Activated CD4-positive, alpha-beta T cell treated with anti-CD3 and anti-CD28 coated beads for 36 hours (primary cell): ENCODE data around the gene PDE8B. TPM values are rescaled to one million over a fixed set of nuclear protein-coding genes. Genes with fewer than 3 reads are reported as not detected.

Source experiments
- ATAC-seq: fragments of 200-7000 bp; cut with Tn5 transposase; one replicate; pipeline ENCODE4 v1.10.0; 2021; ENCODE audit warnings: mild to moderate bottlenecking, moderate library complexity
- CTCF ChIA-PET: fragments of 350-600 bp; sonication (Branson Sonifier 250); formaldehyde crosslinking; loops from one replicate; lab custom pipeline; 2021; ENCODE audit warnings: antibody characterized with exemption; lab: Charles Lee
- POLR2A ChIA-PET: fragments of 350-600 bp; sonication (Branson Sonifier 250); formaldehyde crosslinking; loops from one replicate; lab custom pipeline; 2021; ENCODE audit warnings: antibody characterized with exemption, inconsistent platforms; lab: Charles Lee
- DNase-seq: peaks from one replicate; pipeline ENCODE4 v3.0.0-alpha.2; 2020
- H3K27ac Mint-ChIP-seq: one replicate; pipeline ENCODE4 v1.8.0; 2021; ENCODE audit warnings: mixed read lengths
- H3K27me3 Mint-ChIP-seq: one replicate; pipeline ENCODE4 v1.8.0; 2021; ENCODE audit warnings: mixed read lengths
- H3K36me3 Mint-ChIP-seq: one replicate; pipeline ENCODE4 v1.8.0; 2021; ENCODE audit warnings: low read depth, mixed read lengths
- H3K4me1 Mint-ChIP-seq: one replicate; pipeline ENCODE4 v1.8.0; 2021; ENCODE audit warnings: mixed read lengths
- H3K4me3 Mint-ChIP-seq: one replicate; pipeline ENCODE4 v1.8.0; 2021; ENCODE audit warnings: mild to moderate bottlenecking, moderate library complexity, mixed read lengths
- H3K9me3 Mint-ChIP-seq: one replicate; pipeline ENCODE4 v1.8.0; 2021; ENCODE audit warnings: low read depth, mixed read lengths
- intact Hi-C, 2 experiments: fragments of 100-400 bp; cut with DNase I in 1 of 2; cut with micrococcal nuclease in 1 of 2; formaldehyde crosslinking; loops; one replicate each; pipeline versions ENCODE4 v1.14.2 to v1.15.1; 2022 to 2024; cut with DNase I, micrococcal nuclease
- total RNA-seq, 2 experiments: library from RNA; stranded (reverse); gene quantifications; one replicate each; pipeline ENCODE4 v1.2.3, GENCODE V29; 2021

PDE8B gene
- total RNA-seq, 2 experiments from 2014 or later: not detected

DNA sequence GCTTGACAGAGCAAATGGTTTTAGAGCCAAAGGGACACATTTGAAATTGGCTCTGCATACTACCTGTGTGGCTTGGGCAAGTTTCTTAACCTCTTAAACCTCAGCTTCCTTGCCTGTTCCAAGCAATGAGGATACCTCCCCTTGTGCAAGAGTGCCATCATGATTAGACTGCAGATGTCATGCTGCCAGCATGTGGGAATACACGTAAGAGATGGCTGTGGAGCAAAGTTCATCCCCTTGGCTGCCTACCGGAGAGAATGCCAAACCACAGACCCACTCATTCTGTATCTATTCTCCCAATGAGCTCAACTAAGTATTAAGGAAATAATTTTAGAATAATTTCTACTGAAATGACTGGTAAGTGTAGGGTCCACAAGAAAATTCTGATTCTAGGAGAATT is 180.3 kb downstream of the PDE8B start:
- no peaks in the 10 kb centered on the region for H3K27me3 Mint-ChIP-seq
- DNase-seq (no peak), ATAC-seq (no peak)
- intact Hi-C loops: no loop called here
- H3K4me3 Mint-ChIP-seq: no peak overlapping the region
- ChIA-PET CTCF (interaction anchor here (0.7 to 1.3 kb wide), 2 partner anchors 46 to 419 kb away, joined by 3 to 4 read pairs; no protein-coding TSS in a partner anchor), POLR2A (no interaction called here)
- no peak overlapping the region for H3K27ac Mint-ChIP-seq
- H3K9me3 Mint-ChIP-seq: no peaks in the 10 kb centered on the region
- peaks cover 4% of the 10 kb centered on the region for H3K4me1 Mint-ChIP-seq
- no peaks in the 10 kb centered on the region for H3K36me3 Mint-ChIP-seq

DNA sequence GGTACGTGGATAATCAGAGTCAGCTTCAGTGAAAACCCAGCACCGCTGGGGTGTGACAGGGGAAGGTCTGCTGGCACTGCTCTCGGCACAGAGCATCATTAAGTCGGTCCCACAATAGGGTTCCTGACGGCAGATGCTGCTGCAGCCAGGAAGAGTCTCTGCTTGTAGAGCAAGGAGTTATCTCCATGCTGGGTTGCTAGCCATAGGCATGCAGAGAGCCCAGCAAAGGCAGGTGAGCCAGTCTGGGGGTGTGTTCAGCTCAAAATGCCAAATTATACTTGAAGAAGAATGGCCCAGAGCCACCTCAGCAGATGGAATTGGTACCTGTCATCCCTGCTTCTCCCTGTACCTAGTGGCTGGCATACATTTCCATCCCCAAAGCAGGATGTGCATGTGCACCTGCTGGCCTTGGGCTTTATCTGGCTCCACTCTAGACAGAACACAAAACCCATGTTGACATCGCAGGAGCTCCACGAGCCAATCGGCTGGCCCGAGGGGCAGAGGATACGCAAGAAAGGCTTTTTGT is 180.8 kb downstream of the PDE8B start:
- ChIA-PET CTCF (interaction anchor here (0.6 to 1.3 kb wide), 4 partner anchors 11 to 419 kb away, joined by 3 to 4 read pairs (median 4); no protein-coding TSS in a partner anchor), POLR2A (no interaction called here)
- Mint-ChIP-seq H3K36me3 (no peaks in the 10 kb centered on the region), H3K4me3 (no peak overlapping the region), H3K4me1 (peaks cover 4% of the 10 kb centered on the region), H3K27me3 (no peaks in the 10 kb centered on the region), H3K27ac (no peak overlapping the region), H3K9me3 (no peaks in the 10 kb centered on the region)
- ATAC-seq: no peak
- DNase-seq: no peak
- intact Hi-C loops: no loop called here

- DNase-seq: no peak
- CTCF ChIA-PET: no interaction called here
- no peak overlapping the region for H3K4me3 Mint-ChIP-seq
- peaks cover 4% of the 10 kb centered on the region for H3K4me1 Mint-ChIP-seq
- H3K27me3 Mint-ChIP-seq: peaks cover 1% of the 10 kb centered on the region
- H3K27ac Mint-ChIP-seq: no peak overlapping the region
- POLR2A ChIA-PET: no interaction called here
- intact Hi-C loops: no loop called here
- ATAC-seq: no peak
- no peaks in the 10 kb centered on the region for H3K36me3 Mint-ChIP-seq
- no peaks in the 10 kb centered on the region for H3K9me3 Mint-ChIP-seq
Observed at GRCh38 chr5:77394064-77394715, 183.7 kb downstream of the PDE8B start.

- H3K4me1 Mint-ChIP-seq: peaks cover 4% of the 10 kb centered on the region
- ATAC-seq: no peak
- ChIA-PET POLR2A (no interaction called here), CTCF (no interaction called here)
- H3K4me3 Mint-ChIP-seq: no peak overlapping the region
- peaks cover 1% of the 10 kb centered on the region for H3K27me3 Mint-ChIP-seq
- intact Hi-C loops: no loop called here
- H3K9me3 Mint-ChIP-seq: no peaks in the 10 kb centered on the region
- no peak for DNase-seq
- no peak overlapping the region for H3K27ac Mint-ChIP-seq
- no peaks in the 10 kb centered on the region for H3K36me3 Mint-ChIP-seq
Observed at GRCh38 chr5:77396017-77396416, 185.5 kb downstream of the PDE8B start.

GRCh38 chr5:77397686-77398292 is 187.3 kb downstream of the PDE8B start:
- intact Hi-C loops: no loop called here
- H3K9me3 Mint-ChIP-seq: no peaks in the 10 kb centered on the region
- no peak overlapping the region for H3K4me3 Mint-ChIP-seq
- CTCF ChIA-PET: interaction anchor here (0.8 kb wide), 1 partner anchor 942 kb away, joined by 3 read pairs; no protein-coding TSS in a partner anchor
- peaks cover 1% of the 10 kb centered on the region for H3K27me3 Mint-ChIP-seq
- DNase-seq (no peak), ATAC-seq (no peak)
- no peak overlapping the region for H3K27ac Mint-ChIP-seq
- POLR2A ChIA-PET: no interaction called here
- no peaks in the 10 kb centered on the region for H3K36me3 Mint-ChIP-seq
- H3K4me1 Mint-ChIP-seq: no peaks in the 10 kb centered on the region

DNA sequence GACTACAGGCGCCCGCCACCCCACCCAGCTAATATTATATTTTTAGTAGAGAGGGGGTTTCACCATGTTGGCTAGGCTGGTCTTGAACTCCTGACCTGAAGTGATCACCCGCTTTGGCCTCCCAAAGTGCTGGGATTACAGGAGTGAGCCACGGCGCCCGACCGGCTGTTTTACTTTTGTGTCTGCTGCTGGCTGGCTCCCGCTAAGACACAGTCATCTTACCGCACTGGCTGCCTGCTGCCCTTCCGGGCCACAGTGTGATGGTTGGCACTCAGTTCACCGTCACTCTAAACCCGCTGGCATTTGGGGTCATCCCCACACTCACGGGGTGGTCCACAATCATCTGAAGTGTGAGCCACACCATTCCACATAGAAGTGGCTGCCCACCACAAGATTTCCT is 188.0 kb downstream of the PDE8B start:
- Mint-ChIP-seq H3K27me3 (peaks cover 1% of the 10 kb centered on the region), H3K4me3 (no peak overlapping the region), H3K4me1 (no peaks in the 10 kb centered on the region), H3K9me3 (no peaks in the 10 kb centered on the region), H3K27ac (no peak overlapping the region), H3K36me3 (no peaks in the 10 kb centered on the region)
- ChIA-PET CTCF (interaction anchor here (0.8 kb wide), 1 partner anchor 941 kb away, joined by 3 read pairs; no protein-coding TSS in a partner anchor), POLR2A (no interaction called here)
- ATAC-seq (no peak), DNase-seq (no peak)
- intact Hi-C loops: no loop called here

DNA sequence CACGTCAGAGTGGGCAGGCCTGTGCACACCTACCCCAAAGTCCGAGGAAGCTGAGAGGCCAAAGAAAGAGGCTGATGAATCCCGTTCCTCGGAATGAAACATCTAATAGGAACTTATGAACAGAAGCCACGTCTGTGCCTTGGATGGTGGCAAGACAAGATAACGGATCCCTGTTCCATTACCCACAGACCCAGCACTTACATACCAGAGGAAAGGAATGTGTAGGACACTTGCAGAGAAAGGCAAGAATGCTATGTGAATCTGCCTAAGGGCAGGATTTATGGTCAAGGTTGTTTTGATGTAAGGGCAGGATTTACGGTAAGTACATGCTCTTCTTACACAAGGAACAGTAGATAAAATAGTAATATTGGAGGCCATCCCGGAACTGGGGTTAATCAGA is 188.4 kb downstream of the PDE8B start:
- H3K27ac Mint-ChIP-seq: no peak overlapping the region
- intact Hi-C loops: no loop called here
- no peaks in the 10 kb centered on the region for H3K9me3 Mint-ChIP-seq
- peaks cover 1% of the 10 kb centered on the region for H3K27me3 Mint-ChIP-seq
- DNase-seq (no peak), ATAC-seq (no peak)
- no peak overlapping the region for H3K4me3 Mint-ChIP-seq
- ChIA-PET CTCF (no interaction called here), POLR2A (no interaction called here)
- H3K4me1 Mint-ChIP-seq: no peaks in the 10 kb centered on the region
- H3K36me3 Mint-ChIP-seq: no peaks in the 10 kb centered on the region

DNA sequence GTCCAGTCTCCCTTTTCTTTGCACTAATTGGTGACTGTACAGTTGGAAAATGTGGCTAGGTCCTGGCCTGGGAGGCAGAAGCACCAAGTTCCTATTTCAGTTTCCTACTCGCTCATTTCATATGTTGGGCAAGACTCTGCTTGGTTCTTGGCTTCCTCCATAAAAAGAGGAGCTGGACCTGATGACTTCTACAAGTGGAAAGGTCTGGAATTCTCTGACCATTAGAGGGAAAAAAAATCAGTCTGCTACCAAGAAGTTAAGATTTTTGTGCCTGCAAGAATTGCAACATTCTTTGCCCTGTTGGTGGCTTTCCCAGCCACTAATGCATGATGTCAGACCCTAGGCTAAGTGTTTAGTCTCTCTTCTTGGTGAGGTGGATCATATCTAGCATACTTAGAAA is 190.2 kb downstream of the PDE8B start:
- no peak for ATAC-seq
- no peak for DNase-seq
- no peaks in the 10 kb centered on the region for H3K36me3 Mint-ChIP-seq
- H3K27me3 Mint-ChIP-seq: peaks cover 5% of the 10 kb centered on the region
- POLR2A ChIA-PET: no interaction called here
- H3K9me3 Mint-ChIP-seq: no peaks in the 10 kb centered on the region
- no peaks in the 10 kb centered on the region for H3K4me1 Mint-ChIP-seq
- intact Hi-C loops: no loop called here
- CTCF ChIA-PET: no interaction called here
- H3K4me3 Mint-ChIP-seq: no peak overlapping the region
- H3K27ac Mint-ChIP-seq: no peak overlapping the region

- ChIA-PET CTCF (no interaction called here), POLR2A (no interaction called here)
- Mint-ChIP-seq H3K36me3 (no peaks in the 10 kb centered on the region), H3K4me3 (no peak overlapping the region), H3K9me3 (no peaks in the 10 kb centered on the region), H3K27ac (no peak overlapping the region), H3K4me1 (no peaks in the 10 kb centered on the region), H3K27me3 (peaks cover 7% of the 10 kb centered on the region)
- DNase-seq: no peak
- ATAC-seq: no peak
- intact Hi-C loops: no loop called here
Observed at GRCh38 chr5:77402796-77403195, 192.3 kb downstream of the PDE8B start.

DNA sequence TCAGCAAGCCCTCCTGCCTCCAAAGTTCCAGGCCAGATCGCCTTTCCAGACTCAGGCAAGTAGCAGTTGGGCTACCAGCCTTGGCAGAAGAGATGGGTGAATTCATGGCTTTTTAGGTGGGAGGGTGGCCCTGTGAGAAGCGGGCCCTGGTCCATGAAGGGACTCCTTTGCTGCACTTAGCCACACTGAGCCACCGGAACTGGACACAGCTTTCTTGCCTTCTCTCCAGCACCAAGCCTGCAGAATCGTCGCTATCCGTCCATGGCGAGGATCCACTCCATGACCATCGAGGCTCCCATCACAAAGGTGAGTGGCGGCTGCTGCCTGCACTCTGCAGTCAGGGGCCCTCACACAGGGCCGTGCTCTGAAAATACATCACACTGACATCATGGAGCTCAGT is 196.7 kb downstream of the PDE8B start:
- Mint-ChIP-seq H3K27me3 (peaks cover 7% of the 10 kb centered on the region), H3K36me3 (no peaks in the 10 kb centered on the region), H3K4me1 (no peaks in the 10 kb centered on the region), H3K27ac (no peak overlapping the region), H3K4me3 (no peak overlapping the region), H3K9me3 (no peaks in the 10 kb centered on the region)
- no peak for ATAC-seq
- ChIA-PET POLR2A (no interaction called here), CTCF (interaction anchor here (0.7 kb wide), 1 partner anchor 20 kb away, joined by 3 read pairs; no protein-coding TSS in a partner anchor)
- intact Hi-C loops: no loop called here
- no peak for DNase-seq

- peaks cover 8% of the 10 kb centered on the region for H3K27me3 Mint-ChIP-seq
- no peak for ATAC-seq
- no peak overlapping the region for H3K27ac Mint-ChIP-seq
- H3K9me3 Mint-ChIP-seq: no peaks in the 10 kb centered on the region
- no peak overlapping the region for H3K4me3 Mint-ChIP-seq
- H3K36me3 Mint-ChIP-seq: no peaks in the 10 kb centered on the region
- DNase-seq: no peak
- no peaks in the 10 kb centered on the region for H3K4me1 Mint-ChIP-seq
- POLR2A ChIA-PET: no interaction called here
- CTCF ChIA-PET: interaction anchor here (1.1 to 1.2 kb wide), 2 partner anchors 10 to 13 kb away, joined by 3 to 4 read pairs; no protein-coding TSS in a partner anchor
- intact Hi-C loops: no loop called here
Observed at GRCh38 chr5:77409870-77410621, 199.6 kb downstream of the PDE8B start.
